Hepatocyte (in vitro differentiated cells): ENCODE results near the gene USP3. TPM values are rescaled to one million over a fixed set of nuclear protein-coding genes. Genes with fewer than 3 reads are reported as not detected.

ENCODE experiments used
- DNase-seq: peaks from one replicate; pipeline ENCODE4 v3.0.0-alpha.2; 2016; ENCODE audit warnings: low spot score
- H2AFZ ChIP-seq: fragments of 200-600 bp; sonication (generic); 2 replicates; pipeline ENCODE4 v1.6.0; 2016; ENCODE audit warnings: antibody characterized with exemption, mild to moderate bottlenecking
- H3K27ac ChIP-seq: fragments of 200-600 bp; sonication (generic); 2 replicates; pipeline ENCODE4 v1.5.1; 2016; ENCODE audit warnings: mild to moderate bottlenecking
- H3K27me3 ChIP-seq: fragments of 200-600 bp; sonication (generic); 2 replicates; pipeline ENCODE4 v1.6.1; 2016
- H3K36me3 ChIP-seq: fragments of 200-600 bp; sonication (generic); replicated peaks from 2 replicates; pipeline ENCODE4 v1.5.1; 2016; ENCODE audit warnings: low read depth; ENCODE audit not compliant: insufficient read depth
- H3K4me1 ChIP-seq: fragments of 200-600 bp; sonication (generic); 2 replicates; pipeline ENCODE4 v1.5.1; 2016; ENCODE audit warnings: mild to moderate bottlenecking, moderate library complexity; ENCODE audit not compliant: insufficient read depth
- H3K4me2 ChIP-seq: fragments of 200-600 bp; sonication (generic); 2 replicates; pipeline ENCODE4 v1.6.0; 2016
- H3K4me3 ChIP-seq: fragments of 200-600 bp; sonication (generic); 2 replicates; pipeline ENCODE4 v1.5.1; 2016; ENCODE audit warnings: mild to moderate bottlenecking
- H3K79me2 ChIP-seq: fragments of 200-600 bp; sonication (generic); 2 replicates; pipeline ENCODE4 v1.6.0; 2017; ENCODE audit warnings: mild to moderate bottlenecking
- H3K9me2 ChIP-seq: fragments of 200-600 bp; sonication (generic); replicated peaks from 2 replicates; pipeline ENCODE4 v1.6.0; 2017; ENCODE audit warnings: mild to moderate bottlenecking; ENCODE audit not compliant: insufficient read depth
- H3K9me3 ChIP-seq: fragments of 200-600 bp; sonication (generic); 2 replicates; pipeline ENCODE4 v1.5.1; 2016; ENCODE audit warnings: low read depth, mild to moderate bottlenecking
- H4K20me1 ChIP-seq: fragments of 200-600 bp; sonication (generic); 2 replicates; pipeline ENCODE4 v1.6.0; 2016; ENCODE audit warnings: mild to moderate bottlenecking; ENCODE audit not compliant: insufficient read depth, poor library complexity, severe bottlenecking
- EZH2 ChIP-seq: fragments of 200-600 bp; sonication (generic); IDR thresholded peaks from 2 replicates; pipeline ENCODE4 v1.6.1; 2016; ENCODE audit warnings: antibody characterized with exemption, mild to moderate bottlenecking, borderline replicate concordance
- EZH2phosphoT487 ChIP-seq: fragments of 200-600 bp; sonication (generic); IDR thresholded peaks from one replicate; pipeline ENCODE4 v1.6.1; 2018; ENCODE audit warnings: antibody characterized with exemption, mild to moderate bottlenecking, low read depth, moderate library complexity; ENCODE audit not compliant: unreplicated experiment, severe bottlenecking
- WGBS: methylation state at CpG from one replicate; pipeline ENCODE4 v1.1.6; 2016; ENCODE audit warnings: low lambda C conversion rate; ENCODE audit errors: missing lambda C conversion rate; 5-methylcytosine and 5-hydroxymethylcytosine counted together
- polyA plus RNA-seq: library from polyadenylated mRNA; unstranded; fragments of >200 nt; fragmentation: Nextera tagmentation; extraction: Ambion mirVana; gene quantifications from 2 replicates; pipeline ENCODE4 v1.2.1, GENCODE V29; 2016
- total RNA-seq: library from RNA; depleted of rRNA; stranded (reverse); fragments of >200 nt; gene quantifications from 2 replicates; pipeline ENCODE4 v1.2.3, GENCODE V29; 2014
- TF ChIP-seq, protein P1 (sequence below): fragments of 200-600 bp; sonication (generic); IDR thresholded peaks from 2 replicates; pipeline ENCODE4 v1.5.1; 2016; ENCODE audit warnings: antibody characterized with exemption, mild to moderate bottlenecking; ENCODE audit not compliant: poor library complexity

USP3 gene
- total and polyA plus RNA-seq, 2 experiments from 2014 or later: 30.5 to 61.2 TPM

DNA sequence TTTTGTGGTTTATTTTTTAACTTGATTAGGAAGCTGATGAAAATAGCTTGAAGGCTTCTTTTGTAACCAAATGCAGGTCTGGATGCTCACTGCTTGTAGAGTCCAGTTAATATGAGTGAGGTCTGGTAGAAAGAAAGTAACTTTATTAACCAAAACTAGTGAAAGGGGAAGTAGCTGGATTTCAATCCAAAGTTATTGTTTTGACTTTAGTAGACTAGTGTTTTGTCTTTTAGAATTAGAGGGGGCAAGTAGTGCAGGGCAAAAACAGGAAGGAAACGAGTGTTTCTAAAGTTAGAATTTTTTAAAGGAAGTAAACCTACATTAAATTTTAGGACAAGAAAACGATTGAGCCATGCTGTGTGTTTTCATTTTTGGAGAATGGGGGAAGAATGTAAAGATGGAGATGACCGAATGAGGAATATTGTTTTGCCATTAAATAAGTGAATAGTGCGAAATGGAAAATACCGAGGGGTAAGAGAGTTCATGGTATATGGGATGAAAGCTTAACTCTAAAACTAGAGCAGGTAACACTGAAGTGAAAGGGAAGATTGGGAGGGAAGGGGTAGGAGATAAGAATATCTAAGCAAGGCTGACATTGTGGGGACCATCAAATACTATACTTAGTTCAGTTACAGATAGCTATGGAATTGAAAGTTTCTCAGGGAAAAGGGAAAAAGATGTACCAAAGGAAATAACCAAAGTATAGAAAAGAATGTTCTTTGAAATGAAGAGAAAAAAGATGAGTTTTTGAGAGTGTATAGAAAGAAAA is 40.0 kb downstream of the USP3 start:
- Histone ChIP-seq H3K4me3 (no peak overlapping the region), H4K20me1 (peaks cover 2% of the 10 kb centered on the region), H2AFZ (no peak overlapping the region), H3K9me3 (no peaks in the 10 kb centered on the region), H3K9me2 (no peaks in the 10 kb centered on the region), H3K27me3 (no peaks in the 10 kb centered on the region), H3K36me3 (no peaks in the 10 kb centered on the region), H3K79me2 (peaks cover 67% of the 10 kb centered on the region), H3K4me2 (no peak overlapping the region), H3K27ac (no peak overlapping the region), H3K4me1 (no peaks in the 10 kb centered on the region)
- DNase-seq: no peak
- TF ChIP-seq EZH2: no peak
- TF ChIP-seq EZH2phosphoT487: no peak
- TF ChIP-seq, protein P1, sequence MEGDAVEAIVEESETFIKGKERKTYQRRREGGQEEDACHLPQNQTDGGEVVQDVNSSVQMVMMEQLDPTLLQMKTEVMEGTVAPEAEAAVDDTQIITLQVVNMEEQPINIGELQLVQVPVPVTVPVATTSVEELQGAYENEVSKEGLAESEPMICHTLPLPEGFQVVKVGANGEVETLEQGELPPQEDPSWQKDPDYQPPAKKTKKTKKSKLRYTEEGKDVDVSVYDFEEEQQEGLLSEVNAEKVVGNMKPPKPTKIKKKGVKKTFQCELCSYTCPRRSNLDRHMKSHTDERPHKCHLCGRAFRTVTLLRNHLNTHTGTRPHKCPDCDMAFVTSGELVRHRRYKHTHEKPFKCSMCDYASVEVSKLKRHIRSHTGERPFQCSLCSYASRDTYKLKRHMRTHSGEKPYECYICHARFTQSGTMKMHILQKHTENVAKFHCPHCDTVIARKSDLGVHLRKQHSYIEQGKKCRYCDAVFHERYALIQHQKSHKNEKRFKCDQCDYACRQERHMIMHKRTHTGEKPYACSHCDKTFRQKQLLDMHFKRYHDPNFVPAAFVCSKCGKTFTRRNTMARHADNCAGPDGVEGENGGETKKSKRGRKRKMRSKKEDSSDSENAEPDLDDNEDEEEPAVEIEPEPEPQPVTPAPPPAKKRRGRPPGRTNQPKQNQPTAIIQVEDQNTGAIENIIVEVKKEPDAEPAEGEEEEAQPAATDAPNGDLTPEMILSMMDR: no peak
- 98% methylated on average over 5 of the region's 5 CpGs for WGBS

DNA sequence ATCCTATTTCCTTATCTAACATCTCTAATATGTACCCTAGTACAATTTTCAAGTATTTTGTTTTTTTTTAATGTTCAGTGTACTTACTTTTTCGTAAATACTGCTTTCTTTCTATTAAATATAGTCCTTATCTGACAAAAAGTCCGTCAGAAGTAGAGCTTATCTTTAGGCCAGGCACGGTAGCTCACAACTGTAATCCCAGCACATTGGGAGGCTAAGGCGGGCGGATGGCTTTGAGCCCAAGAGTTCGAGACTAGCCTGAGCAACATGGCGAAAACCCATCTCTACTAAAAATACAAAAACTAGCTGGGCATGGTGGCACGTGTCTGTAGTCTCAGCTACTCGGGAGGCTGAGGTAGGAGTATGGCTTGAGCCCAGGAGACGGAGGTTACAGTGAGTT is 41.1 kb downstream of the USP3 start:
- Histone ChIP-seq H3K27me3 (no peaks in the 10 kb centered on the region), H3K4me1 (no peaks in the 10 kb centered on the region), H2AFZ (no peak overlapping the region), H3K4me2 (no peak overlapping the region), H4K20me1 (peaks cover 2% of the 10 kb centered on the region), H3K36me3 (no peaks in the 10 kb centered on the region), H3K9me2 (no peaks in the 10 kb centered on the region), H3K4me3 (no peak overlapping the region), H3K9me3 (no peaks in the 10 kb centered on the region), H3K27ac (no peak overlapping the region), H3K79me2 (peaks cover 68% of the 10 kb centered on the region)
- no peak for DNase-seq
- WGBS: 91% methylated on average over 10 of the region's 10 CpGs
- TF ChIP-seq EZH2phosphoT487: no peak
- TF ChIP-seq, protein P1: no peak
- no peak for TF ChIP-seq EZH2

DNA sequence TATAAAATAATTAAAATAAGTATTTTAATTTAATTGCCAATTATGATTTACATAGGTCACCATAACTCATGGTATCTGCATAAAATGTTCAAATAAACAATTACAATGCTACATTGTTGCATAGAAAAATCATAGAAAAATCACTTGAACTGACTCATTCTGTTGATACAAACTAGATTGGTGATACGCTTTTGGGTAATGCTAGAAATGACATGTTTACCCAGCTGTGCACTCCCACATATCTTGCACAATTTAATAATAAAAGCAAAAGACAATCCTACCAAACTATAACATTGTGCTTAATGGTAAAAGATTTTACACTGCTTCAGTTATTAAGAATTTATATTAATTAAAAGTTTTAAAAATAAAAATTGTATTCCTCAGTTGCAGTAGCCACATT is 47.0 kb downstream of the USP3 start:
- Histone ChIP-seq H2AFZ (no peak overlapping the region), H3K9me3 (no peaks in the 10 kb centered on the region), H3K27me3 (no peaks in the 10 kb centered on the region), H3K79me2 (peaks cover 38% of the 10 kb centered on the region), H3K4me2 (no peak overlapping the region), H3K4me3 (no peak overlapping the region), H3K9me2 (no peaks in the 10 kb centered on the region), H3K36me3 (no peaks in the 10 kb centered on the region), H4K20me1 (no peaks in the 10 kb centered on the region), H3K4me1 (peaks cover 25% of the 10 kb centered on the region), H3K27ac (no peak overlapping the region)
- no peak for DNase-seq
- 83% methylated on average over 1 of the region's 1 CpG for WGBS
- TF ChIP-seq EZH2phosphoT487: no peak
- TF ChIP-seq, protein P1: no peak
- no peak for TF ChIP-seq EZH2
